ENCODE data around the gene HCFC2. TPM values are rescaled to one million over a fixed set of nuclear protein-coding genes. Genes with fewer than 3 reads are reported as not detected.

HCFC2 gene
- total and polyA plus RNA-seq, 2 donors: 13.7 to 66.3 TPM

Small RNA genes within 50 kb of the gene (small RNA-seq; reads per million reads assigned to genes)
- not detected for gene RNA5SP370

Other genes starting within 250 kb of the HCFC2 start
- 13.1 TPM for gene NT5DC3, start 223.3 kb upstream of the HCFC2 start, total RNA-seq
- gene NT5DC3, start 223.3 kb upstream of the HCFC2 start, polyA plus RNA-seq: 21.4 TPM
- gene HSP90B1, start 134.1 kb upstream of the HCFC2 start, total RNA-seq: 376 TPM
- 299 TPM for gene HSP90B1, start 134.1 kb upstream of the HCFC2 start, polyA plus RNA-seq
- gene TDG, start 98.7 kb upstream of the HCFC2 start, total RNA-seq: 37.0 TPM
- 11.2 TPM for gene TDG, start 98.7 kb upstream of the HCFC2 start, polyA plus RNA-seq
- gene GLT8D2, start 14.3 kb upstream of the HCFC2 start, total RNA-seq: 101 TPM
- 37.2 TPM for gene GLT8D2, start 14.3 kb upstream of the HCFC2 start, polyA plus RNA-seq
- 43.7 TPM for gene NFYB, start 73.7 kb downstream of the HCFC2 start, total RNA-seq
- 55.9 TPM for gene NFYB, start 73.7 kb downstream of the HCFC2 start, polyA plus RNA-seq
- 69.4 TPM for gene TXNRD1, start 151.2 kb downstream of the HCFC2 start, total RNA-seq
- gene TXNRD1, start 151.2 kb downstream of the HCFC2 start, polyA plus RNA-seq: 267 TPM
- 7.7 TPM for gene EID3, start 239.2 kb downstream of the HCFC2 start, total RNA-seq
- gene EID3, start 239.2 kb downstream of the HCFC2 start, polyA plus RNA-seq: 2.2 TPM

All from urinary bladder (tissue), 2 donors.